Articular chondrocyte of knee joint (primary cell): ENCODE results near the gene SLC24A1. TPM values are rescaled to one million over a fixed set of nuclear protein-coding genes. Genes with fewer than 3 reads are reported as not detected.

Source experiments
- small RNA-seq: library from RNA; depleted of rRNA; stranded (forward); fragments of <200 nt; gene quantifications from one replicate; pipeline ENCODE3, GENCODE V24; 2012
- total RNA-seq: library from RNA; depleted of rRNA; stranded (reverse); fragments of >200 nt; gene quantifications from 2 replicates; pipeline ENCODE4 v1.2.3, GENCODE V29; 2012

The SLC24A1 gene
- 9.8 and 11.0 TPM in 2 replicates for total RNA-seq

DNA sequence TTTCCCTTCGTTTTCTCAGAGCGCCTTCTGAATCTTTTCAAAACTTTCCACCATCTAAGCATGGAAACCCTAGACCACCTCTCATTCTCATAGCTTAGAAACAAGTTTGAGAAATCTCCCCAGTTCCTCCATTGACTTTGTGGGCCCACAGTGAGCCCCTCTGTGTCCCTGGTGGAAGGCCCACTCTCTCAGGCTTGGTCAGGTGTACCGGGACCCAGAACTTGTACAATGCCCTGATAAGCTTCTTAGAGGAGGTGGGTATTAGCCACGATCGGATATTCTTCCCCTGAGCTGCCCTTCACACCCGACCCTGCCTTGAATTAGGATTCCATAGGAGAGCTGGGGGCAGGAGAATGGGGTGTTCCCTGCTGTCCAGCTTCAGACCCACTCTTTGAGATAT, at the start of gene SLC24A1:
SLC24A1 (plus strand) TSS at position 301 of the 400 bp plus-strand sequence. CDS start 2,143 bp downstream, outside the sequence.

DNA sequence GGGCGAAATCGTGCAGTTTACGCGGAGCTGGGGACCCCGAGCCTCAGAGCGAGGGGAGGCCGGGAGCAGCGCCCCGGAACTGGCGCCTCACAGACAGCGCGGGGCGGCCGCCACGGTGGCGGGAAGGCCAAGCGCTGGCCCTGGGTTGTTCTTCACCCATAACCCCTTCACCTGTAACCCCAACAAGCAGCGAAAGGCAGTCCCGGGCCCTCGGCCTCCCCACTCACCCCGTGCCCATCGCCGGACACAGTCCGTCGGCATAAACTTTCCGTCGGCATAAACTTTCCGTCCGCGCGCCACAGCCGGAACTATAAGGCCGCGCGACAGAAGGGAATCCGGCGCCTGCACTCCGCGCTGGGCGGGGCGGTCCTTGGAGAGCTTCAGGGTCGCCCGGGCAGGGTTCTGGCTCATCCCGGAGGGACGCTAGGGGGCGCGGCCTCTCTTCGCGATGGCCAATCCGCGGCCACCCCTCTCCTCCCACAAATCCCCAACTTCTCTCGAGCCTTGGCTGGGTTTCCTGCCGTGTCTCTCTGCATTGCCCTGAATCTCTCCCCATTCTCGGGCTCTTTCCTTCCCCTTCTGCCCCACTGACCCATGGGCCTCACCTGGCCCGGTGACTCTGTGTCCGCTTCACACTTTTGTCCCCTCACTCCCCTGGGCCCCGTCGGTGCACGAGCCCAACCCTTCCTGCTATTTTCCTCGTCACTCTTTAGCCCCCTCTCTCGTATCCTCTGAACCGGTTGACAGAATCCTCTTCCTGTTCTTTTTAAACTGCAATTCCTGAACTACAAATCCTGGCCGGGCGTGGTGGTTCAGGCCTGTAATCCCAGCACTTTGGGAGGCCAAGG, 10.6 kb upstream of the SLC24A1 start, which contains the start of gene INTS14:
INTS14 (minus strand) TSS at position 261 of the 848 bp plus-strand sequence. CDS start 3,751 bp downstream, outside the sequence.

Small RNAs within 50 kb of the gene (small RNA-seq; reads per million reads assigned to genes)
- not detected for gene SNORD13E

Other genes starting within 250 kb of the SLC24A1 start
- gene IGDCC3, start 243.9 kb upstream of the SLC24A1 start, total RNA-seq = not detected in 2 replicates
- 0.91 and 1.9 TPM in 2 replicates for gene IGDCC4, start 199.0 kb upstream of the SLC24A1 start, total RNA-seq
- gene DPP8, start 104.2 kb upstream of the SLC24A1 start, total RNA-seq = 47.9 and 52.3 TPM in 2 replicates
- 87.3 and 91.7 TPM in 2 replicates for gene HACD3, start 91.5 kb upstream of the SLC24A1 start, total RNA-seq
- gene INTS14, start 10.8 kb upstream of the SLC24A1 start, total RNA-seq = 34.8 and 40.1 TPM in 2 replicates
- gene DENND4A, start 170.4 kb downstream of the SLC24A1 start, total RNA-seq = 33.0 and 34.0 TPM in 2 replicates
- gene RAB11A, start 247.6 kb downstream of the SLC24A1 start, total RNA-seq = 125 and 250 TPM in 2 replicates